Hematopoietic multipotent progenitor cell treated with erythropoietin and hydrocortisone succinate and interleukin-3 and kit ligand, for 8 days (in vitro differentiated cells): Measurements from ENCODE around the gene MROH2A.
A peak's percentile ranks its signal among the peaks of the same experiment; 100 is the strongest.

Experiments
- DNase-seq: peaks from one replicate; pipeline ENCODE4 v3.0.0-alpha.2; 2015

MROH2A gene

DNA sequence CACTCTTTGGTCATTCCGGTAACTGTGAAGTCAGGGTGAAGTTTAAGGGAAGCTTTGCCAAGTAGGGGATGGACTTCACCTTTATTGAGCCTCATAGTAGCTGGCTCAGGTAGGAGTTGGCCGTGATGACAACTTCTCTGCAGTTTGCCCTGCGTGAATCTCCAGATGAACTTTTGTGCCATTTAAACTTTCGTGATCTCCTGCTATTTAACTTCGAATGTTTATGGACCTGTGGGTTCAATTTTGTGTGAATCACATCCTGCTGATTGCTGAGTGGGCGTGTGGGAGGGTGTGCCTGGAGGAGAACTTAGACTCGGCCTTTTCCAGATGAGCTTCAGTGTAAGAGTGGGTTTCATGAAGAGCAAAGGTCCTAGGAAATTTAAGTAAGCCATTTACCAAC lies 13.9 kb upstream of the MROH2A start:
- DNase-seq, result no peak

- DNase-seq, result no peak
Observed at GRCh38 chr2:233764761-233765160, 13.4 kb upstream of the MROH2A start.

DNA sequence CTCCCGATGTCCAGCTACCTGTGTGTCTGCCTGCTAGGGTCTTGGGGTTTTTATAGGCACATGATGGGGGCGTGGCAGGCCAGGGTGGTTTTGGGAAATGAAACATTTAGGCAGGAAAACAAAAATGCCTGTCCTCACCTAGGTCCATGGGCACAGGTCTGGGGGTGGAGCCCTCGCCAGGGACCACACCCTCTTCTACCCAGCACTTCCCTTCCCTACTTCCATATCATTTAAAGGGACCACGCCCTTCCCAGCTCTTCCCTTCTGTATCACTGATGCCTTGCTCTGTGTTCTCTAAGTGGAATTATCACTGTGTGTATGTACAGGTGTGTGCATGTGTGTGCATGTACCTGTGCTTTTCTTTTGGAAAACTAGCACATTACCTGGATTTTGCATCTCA lies 11.7 kb upstream of the MROH2A start:
- DNase-seq, result no peak

GRCh38 chr2:233768076-233768475 lies 10.1 kb upstream of the MROH2A start:
- DNase-seq, result no peak

DNA sequence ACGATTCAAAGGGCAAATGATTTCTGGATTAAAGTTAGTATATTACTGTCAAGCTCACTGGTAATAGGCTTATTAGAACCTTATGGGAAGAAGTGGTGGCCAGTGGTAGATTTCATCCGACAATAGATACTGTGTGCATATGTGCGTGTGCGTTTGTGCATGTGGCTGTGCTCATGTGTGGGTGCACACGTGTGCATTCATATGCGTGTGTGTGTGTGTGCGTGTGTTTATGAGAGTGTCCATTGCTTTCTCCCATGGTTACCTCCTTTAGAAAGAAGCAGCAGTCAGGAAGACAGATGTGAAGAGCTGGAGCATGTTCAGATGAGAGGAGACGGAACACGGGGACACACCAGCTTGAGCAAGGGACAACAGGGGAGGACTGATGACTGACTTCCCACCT lies 8.9 kb upstream of the MROH2A start:
- DNase-seq, result no peak

DNA sequence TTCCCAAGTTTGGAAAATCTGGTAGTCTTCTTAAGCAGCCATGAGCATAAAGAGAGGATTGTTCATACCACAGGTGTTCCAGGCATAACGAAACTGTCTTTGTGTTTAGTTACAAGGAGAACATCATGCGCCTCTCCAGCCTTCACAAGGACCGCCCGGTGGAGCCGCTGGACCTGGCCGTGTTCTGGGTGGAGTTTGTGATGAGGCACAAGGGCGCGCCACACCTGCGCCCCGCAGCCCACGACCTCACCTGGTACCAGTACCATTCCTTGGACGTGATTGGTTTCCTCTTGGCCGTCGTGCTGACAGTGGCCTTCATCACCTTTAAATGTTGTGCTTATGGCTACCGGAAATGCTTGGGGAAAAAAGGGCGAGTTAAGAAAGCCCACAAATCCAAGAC lies 6.0 kb upstream of the MROH2A start:
- DNase-seq, result no peak

DNA sequence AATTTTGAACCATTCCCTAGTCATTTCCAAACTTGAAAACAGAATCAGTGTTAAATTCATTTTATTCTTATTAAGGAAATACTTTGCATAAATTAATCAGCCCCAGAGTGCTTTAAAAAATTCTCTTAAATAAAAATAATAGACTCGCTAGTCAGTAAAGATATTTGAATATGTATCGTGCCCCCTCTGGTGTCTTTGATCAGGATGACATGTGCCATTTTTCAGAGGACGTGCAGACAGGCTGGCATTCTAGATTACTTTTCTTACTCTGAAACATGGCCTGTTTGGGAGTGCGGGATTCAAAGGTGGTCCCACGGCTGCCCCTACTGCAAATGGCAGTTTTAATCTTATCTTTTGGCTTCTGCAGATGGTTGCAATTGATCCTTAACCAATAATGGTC lies 5.5 kb upstream of the MROH2A start:
- no peak for DNase-seq

DNA sequence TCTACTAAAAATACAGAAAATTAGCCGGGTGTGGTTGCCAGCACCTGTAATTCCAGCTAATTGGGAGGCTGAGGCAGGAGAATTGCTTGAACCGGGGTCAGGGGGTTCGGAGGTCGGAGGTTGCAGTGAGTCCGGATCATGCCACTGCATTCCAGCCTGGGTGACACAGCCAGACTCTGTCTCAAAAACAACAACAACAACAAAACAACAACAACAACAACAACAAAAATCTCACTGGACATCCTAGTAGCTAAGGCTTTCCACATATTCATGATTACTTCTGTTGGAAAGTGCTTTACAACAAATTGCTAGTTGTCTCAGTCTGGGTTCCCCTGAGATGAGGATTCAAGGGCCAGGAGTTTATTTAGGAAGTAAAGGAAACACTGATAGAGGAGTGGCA lies 4.3 kb upstream of the MROH2A start:
- no peak for DNase-seq

- no peak for DNase-seq
Observed at GRCh38 chr2:233775414-233775813, 2.7 kb upstream of the MROH2A start.

DNA sequence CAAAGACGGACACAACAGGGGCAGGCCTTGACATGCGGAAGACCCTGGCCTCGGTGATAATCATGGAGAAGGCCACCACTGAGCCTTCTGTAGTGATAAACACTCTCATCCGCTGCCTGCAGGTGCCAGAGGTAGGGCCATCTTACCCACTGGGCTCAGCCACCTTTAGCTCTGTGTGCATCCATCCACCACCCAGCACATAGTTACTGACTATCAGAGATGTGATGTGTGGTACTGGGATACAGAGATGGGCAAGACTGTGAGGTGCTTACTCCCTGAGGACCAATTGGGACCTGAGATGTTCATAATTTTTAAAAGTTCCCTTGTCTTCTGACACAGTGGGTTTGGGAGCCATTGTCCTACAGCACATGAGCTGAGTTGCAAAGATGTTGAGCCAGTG lies 1.6 kb downstream of the MROH2A start:
- DNase-seq, result no peak

DNA sequence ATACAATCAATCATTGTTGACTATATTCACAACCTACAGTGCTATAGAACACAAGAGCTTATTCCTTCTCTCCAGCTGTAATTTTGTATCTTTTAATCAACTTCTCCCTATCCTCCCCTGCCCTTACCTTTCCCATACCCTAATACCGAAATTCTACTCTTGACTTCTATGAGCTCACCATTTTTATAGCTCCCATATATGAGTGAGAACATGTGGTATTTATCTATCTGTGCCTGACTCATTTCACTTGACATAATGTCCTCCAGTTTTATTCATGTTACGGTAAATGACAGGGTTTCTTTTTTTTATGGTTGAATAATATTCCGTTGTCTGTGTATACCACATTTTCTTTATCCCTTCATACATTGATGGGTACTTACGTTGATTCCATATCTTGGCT lies 2.6 kb downstream of the MROH2A start:
- DNase-seq, result no peak

DNA sequence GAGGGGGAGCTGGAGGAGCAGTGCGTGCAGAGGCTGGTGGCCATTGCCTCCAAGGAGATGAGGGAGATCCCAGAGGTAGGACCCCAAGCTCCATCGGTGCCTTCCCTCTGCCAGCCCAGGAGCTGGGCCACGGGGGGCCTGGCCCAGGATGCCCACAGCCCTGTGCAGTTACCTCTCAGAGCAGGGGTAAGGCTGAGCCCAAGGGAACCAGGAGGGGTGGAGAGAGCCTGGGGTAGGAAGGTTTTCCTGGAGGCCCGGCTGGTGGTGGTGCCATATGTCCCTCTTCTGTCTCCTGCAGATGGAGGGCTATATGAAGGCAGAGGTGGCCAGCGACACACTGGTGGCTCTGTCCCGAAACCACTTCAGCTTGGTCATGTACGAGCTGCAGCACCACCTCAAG lies 11.4 kb downstream of the MROH2A start:
- no peak for DNase-seq

- no peak for DNase-seq
Observed at GRCh38 chr2:233791151-233791882, 13.2 kb downstream of the MROH2A start.

DNA sequence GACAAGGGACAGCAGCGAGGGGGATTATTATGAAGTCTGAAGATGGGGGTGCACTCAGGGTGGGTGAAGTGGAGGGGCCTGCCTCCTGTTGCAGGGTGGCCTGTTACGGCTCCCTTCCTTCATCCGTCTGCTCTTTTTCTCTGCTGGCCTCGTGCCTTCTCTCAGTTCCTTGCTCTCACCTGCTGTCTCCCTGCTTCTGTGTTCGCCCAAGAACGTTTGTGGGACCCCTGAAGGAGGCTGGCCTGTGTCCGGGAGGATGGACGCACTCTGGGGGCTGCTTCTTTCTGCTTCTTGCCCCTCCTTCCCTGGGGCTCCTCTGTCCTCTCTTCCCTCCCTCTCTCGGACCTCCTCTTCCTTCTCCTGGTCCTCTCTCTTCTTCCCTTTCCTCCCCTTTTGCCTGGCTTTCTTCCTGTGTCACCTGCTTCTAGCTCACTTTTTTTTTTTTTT lies 13.8 kb downstream of the MROH2A start:
- DNase-seq, result no peak

GRCh38 chr2:233792720-233793119 lies 14.6 kb downstream of the MROH2A start:
- DNase-seq, result no peak

GRCh38 chr2:233793465-233794127 lies 15.5 kb downstream of the MROH2A start:
- DNase-seq, result no peak

DNA sequence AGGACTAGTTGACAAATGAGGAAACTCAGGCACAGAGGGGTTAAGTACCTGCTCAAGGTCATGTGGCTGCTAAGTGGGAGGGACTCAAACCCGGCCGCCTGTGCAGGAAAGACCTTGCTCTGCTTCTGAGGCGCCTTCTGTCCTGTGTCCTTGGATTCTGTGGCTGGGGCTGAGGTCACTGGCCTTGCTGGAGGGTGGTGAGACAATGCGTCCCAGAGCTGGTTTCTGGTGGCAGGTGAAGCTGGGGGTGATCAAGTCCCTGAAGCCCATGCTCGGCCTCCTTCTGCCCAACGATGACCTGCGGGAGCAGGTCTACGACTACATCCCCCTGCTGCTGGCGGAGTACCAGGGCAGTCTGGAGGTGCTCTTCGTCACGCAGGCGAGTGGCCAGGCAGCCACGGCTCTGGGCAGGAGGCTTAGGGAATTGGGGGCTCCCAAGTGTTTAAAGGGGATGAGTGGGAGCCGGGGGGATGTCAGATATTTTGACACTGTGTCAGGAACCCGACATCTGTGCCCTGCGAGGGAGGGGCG lies 16.1 kb downstream of the MROH2A start:
- DNase-seq, result no peak

DNA sequence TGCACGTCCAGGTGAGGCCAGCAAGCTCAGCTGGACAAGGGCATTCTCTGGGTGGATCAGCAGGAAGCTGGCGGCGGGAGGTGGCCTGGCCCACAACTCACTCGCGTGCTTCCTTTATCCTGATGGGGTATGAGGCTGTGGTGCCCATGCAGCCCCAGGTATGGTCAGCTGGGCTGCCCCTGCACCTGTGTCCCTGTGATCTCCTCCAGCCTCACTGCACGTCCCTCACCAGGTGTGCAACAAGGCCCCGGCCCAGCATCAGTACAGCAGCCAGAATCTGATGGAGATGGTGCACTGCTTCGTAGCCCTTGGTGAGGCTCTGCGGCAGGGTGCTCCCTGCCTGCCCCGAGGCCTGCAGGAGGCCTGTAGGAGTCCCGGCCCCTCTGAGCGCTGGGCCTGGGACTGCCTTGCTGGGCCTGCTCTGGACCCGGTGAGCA lies 17.6 kb downstream of the MROH2A start:
- no peak for DNase-seq

DNA sequence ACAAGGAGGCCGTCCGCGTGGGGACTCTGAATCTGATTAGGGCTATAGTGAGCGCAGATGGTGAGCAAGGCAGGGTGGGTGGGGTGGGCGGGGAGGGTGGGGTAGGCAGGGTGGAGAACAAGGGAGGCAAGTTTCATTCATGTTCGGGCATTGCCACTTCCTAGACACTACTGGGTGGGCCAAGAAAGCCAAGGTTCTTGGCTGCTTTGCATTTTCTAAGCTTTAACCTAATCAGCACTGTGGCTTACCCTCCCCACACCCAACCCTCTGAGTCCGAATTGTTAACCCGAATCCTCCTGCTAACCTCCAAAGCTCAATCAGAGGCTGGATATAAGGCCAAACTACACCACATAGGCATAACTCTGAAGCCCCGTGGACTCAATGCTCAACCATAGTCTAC lies 18.1 kb downstream of the MROH2A start:
- peak; percentile 20 for DNase-seq

DNA sequence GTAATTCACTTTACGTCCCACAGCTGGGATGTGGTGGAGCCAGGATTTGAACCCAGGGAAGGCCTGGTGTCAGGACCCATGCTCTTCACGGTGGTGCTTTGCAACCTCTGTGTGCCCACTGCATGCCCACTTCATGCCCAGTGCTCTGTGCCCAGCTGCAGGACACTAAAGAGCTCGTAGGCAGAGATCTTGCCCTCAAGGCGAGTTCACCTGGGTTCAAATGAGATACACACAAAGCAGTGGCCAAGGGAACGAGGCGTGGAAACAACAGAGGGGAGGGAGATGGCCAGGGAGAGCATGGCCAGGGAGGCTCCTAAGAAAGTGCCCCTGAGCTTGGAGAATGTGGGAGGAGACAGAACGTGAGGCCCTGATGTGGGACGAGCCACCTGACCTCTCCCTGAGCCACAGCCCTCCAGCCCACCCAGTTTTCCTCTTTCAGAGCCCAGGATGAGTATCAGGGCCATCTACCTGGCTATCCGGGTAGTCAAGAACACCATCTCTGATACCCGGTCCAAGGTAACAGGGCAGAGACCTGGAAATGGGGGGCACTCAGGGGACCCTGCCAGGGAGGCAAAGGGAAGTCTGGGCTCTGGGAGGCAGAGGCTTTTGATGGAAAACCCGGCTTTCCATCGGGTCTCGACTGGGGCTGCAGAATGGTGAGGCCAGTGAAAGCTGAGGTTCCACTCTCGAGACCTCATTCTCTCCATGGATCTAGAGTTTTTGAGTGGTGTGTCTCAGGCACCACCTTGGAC lies 20.4 kb downstream of the MROH2A start:
- DNase-seq, result no peak

DNA sequence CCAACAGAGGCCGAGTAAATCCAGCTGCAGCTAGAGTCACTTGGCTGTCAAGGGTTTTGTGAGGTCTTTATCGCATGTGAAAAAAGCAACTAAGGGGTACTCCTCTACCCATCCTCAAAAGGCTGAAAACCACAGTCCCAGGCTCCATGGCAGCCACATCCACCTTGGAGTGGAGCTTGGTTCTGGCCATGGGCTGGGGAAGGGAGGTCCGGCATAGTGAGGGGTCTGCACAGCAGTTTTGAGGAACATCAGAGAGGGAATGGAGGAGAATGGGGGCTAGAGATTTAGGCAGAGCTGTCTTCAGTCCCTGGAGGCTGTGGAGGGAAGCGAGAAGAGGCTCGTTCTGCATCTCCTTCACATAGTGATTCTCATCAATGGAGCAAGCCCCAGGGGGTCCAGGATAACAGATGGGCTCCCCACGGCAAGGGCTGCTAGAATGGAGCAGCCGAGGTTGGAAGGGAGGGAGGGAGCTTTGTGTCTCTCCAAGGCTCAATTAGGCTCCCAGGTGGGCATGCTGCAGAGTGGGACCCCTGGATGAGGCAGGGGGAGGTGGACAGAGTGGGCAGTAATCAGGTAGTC lies 21.0 kb downstream of the MROH2A start:
- DNase-seq, result no peak

DNA sequence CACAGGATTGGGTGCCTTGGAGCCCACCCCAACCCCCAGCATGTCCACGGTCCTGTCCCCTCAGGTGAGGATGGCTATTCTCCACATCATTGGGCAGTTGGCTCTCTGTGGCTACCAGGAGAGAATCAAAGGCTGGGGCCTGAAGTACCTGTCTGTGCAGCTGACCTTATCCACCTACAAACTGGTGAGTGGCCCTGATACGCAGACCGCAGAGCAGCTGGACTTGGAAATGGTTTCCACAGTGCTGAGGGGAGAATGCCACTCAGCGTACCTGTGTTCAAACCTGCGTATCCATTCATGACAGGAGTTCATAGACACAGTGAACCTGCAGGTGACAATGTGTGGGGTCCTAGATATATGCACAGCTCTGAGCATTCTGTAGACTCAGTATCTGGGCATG lies 21.6 kb downstream of the MROH2A start:
- no peak for DNase-seq

DNA sequence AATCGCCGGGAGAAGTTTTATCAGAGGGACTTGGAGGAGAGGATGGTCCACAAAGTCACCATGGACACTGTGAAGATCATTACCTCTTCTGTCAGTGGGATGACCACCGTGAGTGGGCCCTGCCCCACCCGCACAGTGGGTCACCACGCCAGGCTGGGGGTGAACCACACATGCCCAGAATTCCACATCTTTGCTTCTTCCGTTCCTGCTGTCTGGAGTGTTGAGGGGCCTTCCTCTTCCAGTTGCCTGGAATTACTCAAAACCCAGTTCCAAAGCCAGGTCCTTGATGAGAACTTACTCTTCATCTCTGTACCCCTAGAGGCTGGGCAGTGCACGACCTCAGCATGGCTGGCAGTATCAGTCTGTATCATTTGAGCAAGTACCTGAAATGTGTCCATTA lies 22.1 kb downstream of the MROH2A start:
- DNase-seq, result no peak
